BE2C (cell line): Measurements from ENCODE around the gene TSC1. TPM values are rescaled to one million over a fixed set of nuclear protein-coding genes. Genes with fewer than 3 reads are reported as not detected.
"Not testable (repeated sequence)": the region's sequence is repeated elsewhere in the genome, so short reads cannot be mapped to it uniquely, and the experiment has no call there.

Experiments used
- DNase-seq: peaks from one replicate; pipeline ENCODE4 v3.0.0-alpha.2; 2020
- H3K27me3 ChIP-seq: fragments of 250-450 bp; sonication (Bioruptor Pico); 2 replicates; pipeline ENCODE4 v1.5.1; 2020; ENCODE audit warnings: mild to moderate bottlenecking
- H3K36me3 ChIP-seq: fragments of 250-450 bp; sonication (Bioruptor Pico); 2 replicates; pipeline ENCODE4 v1.5.1; 2020; ENCODE audit warnings: mild to moderate bottlenecking
- H3K4me1 ChIP-seq: fragments of 250-450 bp; sonication (Bioruptor Pico); 2 replicates; pipeline ENCODE4 v1.5.1; 2020
- H3K4me3 ChIP-seq: 2 replicates; pipeline ENCODE4 v1.5.1; 2011; ENCODE audit warnings: low read depth, low read length
- H3K9me3 ChIP-seq: fragments of 250-450 bp; sonication (Bioruptor Pico); 2 replicates; pipeline ENCODE4 v1.5.1; 2020
- CTCF ChIP-seq: IDR thresholded peaks from 2 replicates; pipeline ENCODE4 v1.5.1; 2012; ENCODE audit warnings: mild to moderate bottlenecking, low read depth, low read length
- polyA plus RNA-seq: library from polyadenylated mRNA; unstranded; fragments of >200 nt; gene quantifications from one replicate; pipeline ENCODE4 v1.2.1, GENCODE V29; 2012; ENCODE audit warnings: low read depth, missing spikeins; ENCODE audit not compliant: insufficient read length, insufficient read depth

TSC1 gene
- 19.8 TPM for polyA plus RNA-seq

GRCh38 chr9:132944294-132945185 is at the start of gene TSC1:
TSC1 (minus strand) TSS chr9:132944616; CDS start chr9:132928872, 15,744 bp downstream.
- TF ChIP-seq CTCF, result no peak
- Histone ChIP-seq H3K4me1 (no peaks in the 10 kb centered on the region; the same call in 1 of the 2 replicates), H3K36me3 (no peaks in the 10 kb centered on the region; the same call in 1 of the 2 replicates), H3K4me3 (peak within 1 kb of the TSS; percentile 98), H3K27me3 (no peaks in the 10 kb centered on the region), H3K9me3 (no peaks in the 10 kb centered on the region)
- peak; percentile 99 for DNase-seq

GRCh38 chr9:132993511-132993939 is 49.1 kb upstream of the TSC1 start:
- no peaks in the 10 kb centered on the region for H3K9me3 ChIP-seq
- no peaks in the 10 kb centered on the region for H3K4me1 ChIP-seq
- H3K36me3 ChIP-seq, result no peaks in the 10 kb centered on the region
- no peak overlapping the region for H3K4me3 ChIP-seq
- no peaks in the 10 kb centered on the region; the same call in 1 of the 2 replicates for H3K27me3 ChIP-seq
- DNase-seq, result no peak
- TF ChIP-seq CTCF, result no peak

GRCh38 chr9:132991351-132992300 is 47.2 kb upstream of the TSC1 start:
- H3K4me1 ChIP-seq, result no peaks in the 10 kb centered on the region
- no peaks in the 10 kb centered on the region for H3K9me3 ChIP-seq
- DNase-seq, result no peak
- no peaks in the 10 kb centered on the region; the same call in 1 of the 2 replicates for H3K27me3 ChIP-seq
- no peaks in the 10 kb centered on the region for H3K36me3 ChIP-seq
- no peak overlapping the region for H3K4me3 ChIP-seq
- no peak for TF ChIP-seq CTCF

- Histone ChIP-seq H3K4me1 (no peaks in the 10 kb centered on the region), H3K9me3 (no peaks in the 10 kb centered on the region), H3K4me3 (no peak overlapping the region), H3K27me3 (no peaks in the 10 kb centered on the region; the same call in 1 of the 2 replicates), H3K36me3 (no peaks in the 10 kb centered on the region)
- no peak for DNase-seq
- TF ChIP-seq CTCF, result no peak
These were observed 46.4 kb upstream of the TSC1 start for GRCh38 chr9:132990781-132991180.

GRCh38 chr9:132989998-132990557 is 45.7 kb upstream of the TSC1 start:
- DNase-seq, H3K4me1 ChIP-seq, H3K4me3 ChIP-seq, H3K36me3 ChIP-seq, H3K27me3 ChIP-seq, H3K9me3 ChIP-seq: not testable (repeated sequence)

- Histone ChIP-seq H3K9me3 (no peaks in the 10 kb centered on the region), H3K4me1 (no peaks in the 10 kb centered on the region), H3K36me3 (no peaks in the 10 kb centered on the region), H3K4me3 (no peak overlapping the region), H3K27me3 (no peaks in the 10 kb centered on the region; the same call in 1 of the 2 replicates)
- no peak for DNase-seq
- no peak for TF ChIP-seq CTCF
These were observed 45.1 kb upstream of the TSC1 start for GRCh38 chr9:132989414-132989996.
